ENCODE results near the gene GRID2.

- TF ChIP-seq CTCF (IDR thresholded peaks at IDR 0.05; ENCODE audit: poor library complexity, severe bottlenecking) (peak; percentile 13), EZH2 (IDR thresholded peaks at IDR 0.05; ENCODE audit: borderline replicate concordance, insufficient read depth, low read length, poor library complexity, severe bottlenecking) (no peak), RAD21 (conservative IDR thresholded peaks at IDR 0.05) (no peak), SMC3 (conservative IDR thresholded peaks at IDR 0.05; ENCODE audit: poor library complexity) (no peak), REST (IDR thresholded peaks at IDR 0.05; ENCODE audit: borderline replicate concordance) (no peak), POLR2AphosphoS5 (IDR thresholded peaks at IDR 0.05) (no peak), TAF1 (IDR thresholded peaks at IDR 0.05; ENCODE audit: low read depth) (no peak), EP300 (conservative IDR thresholded peaks at IDR 0.05; ENCODE audit: poor library complexity, severe bottlenecking) (no peak), MXI1 (conservative IDR thresholded peaks at IDR 0.05; ENCODE audit: poor library complexity, severe bottlenecking) (no peak)
Measured at GRCh38 chr4:92270908-92271307, 32.9 kb upstream of the GRID2 start.

Measured in neural cell (in vitro differentiated cells).